DMS153 (cell line): ENCODE results near the gene KPNB1.
"Not testable (repeated sequence)": the region's sequence is repeated elsewhere in the genome, so short reads cannot be mapped to it uniquely, and the experiment has no call there.

Experiments
- DNase-seq: peaks from one replicate; lab custom pipeline; 2025; lab: John Stamatoyannopoulos, UW

Gene KPNB1

DNA sequence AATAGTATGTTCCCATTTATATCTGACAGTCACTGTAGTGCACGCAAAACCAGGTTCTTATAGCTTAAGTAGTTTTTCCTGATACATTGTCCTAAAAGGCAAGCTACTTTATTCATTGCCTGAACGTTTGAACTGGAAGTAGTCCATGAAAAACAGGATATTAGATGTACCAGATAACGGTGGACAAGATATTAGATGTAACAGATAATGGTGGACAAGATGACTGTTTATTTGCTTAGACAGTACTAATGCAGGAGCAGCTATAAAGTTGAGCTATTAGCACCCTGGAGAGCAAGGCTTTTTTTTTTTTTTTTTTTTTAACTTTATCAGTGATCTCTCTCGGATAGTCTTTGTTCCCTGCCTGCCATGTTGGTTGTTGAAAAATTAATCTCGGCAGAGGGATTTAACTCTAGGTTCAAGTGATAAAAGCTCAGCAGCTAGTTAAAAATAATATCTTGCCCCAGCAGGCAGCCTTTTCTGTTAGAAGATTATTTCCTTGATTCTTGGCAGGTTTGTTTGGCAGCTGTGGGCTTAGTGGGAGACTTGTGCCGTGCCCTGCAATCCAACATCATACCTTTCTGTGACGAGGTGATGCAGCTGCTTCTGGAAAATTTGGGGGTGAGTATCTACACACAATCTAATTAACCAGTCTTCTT is 26.9 kb downstream of the KPNB1 start:
- no peak for DNase-seq

DNA sequence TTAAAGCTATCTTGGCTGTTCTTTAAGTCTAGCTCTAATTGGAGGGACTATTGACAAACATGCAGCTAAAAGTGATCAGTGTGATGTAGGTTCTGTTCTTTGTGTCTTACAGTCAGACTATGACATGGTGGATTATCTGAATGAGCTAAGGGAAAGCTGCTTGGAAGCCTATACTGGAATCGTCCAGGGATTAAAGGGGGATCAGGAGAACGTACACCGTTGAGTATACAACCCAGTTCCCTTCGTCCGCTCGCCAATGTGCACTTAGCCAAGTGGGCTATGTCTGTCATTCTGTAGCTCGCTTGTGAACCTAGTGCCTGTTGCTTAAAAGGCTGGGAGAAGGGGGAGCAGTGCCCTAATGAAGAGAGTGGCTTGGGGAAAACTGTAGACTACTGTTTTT is 28.5 kb downstream of the KPNB1 start:
- DNase-seq = no peak

DNA sequence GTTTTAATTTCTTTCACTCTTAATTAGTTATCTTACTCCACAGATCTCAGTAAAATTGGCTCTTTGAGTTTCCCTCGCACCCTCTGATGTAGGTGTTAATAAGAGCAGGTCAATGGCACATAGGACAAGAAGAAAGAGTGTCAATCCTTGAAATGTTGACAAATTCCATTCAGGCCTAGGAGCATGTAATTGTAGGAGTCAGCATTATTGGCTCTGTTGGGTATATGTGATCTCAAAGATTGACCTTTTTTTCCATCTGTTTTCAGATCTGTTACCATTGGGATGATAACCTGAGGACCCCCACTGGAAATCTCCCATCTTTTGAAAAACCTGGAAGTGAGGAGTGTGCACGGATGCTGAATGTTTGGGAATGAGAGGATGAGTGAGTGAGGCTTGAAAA is 32.4 kb downstream of the KPNB1 start:
- DNase-seq = no peak

DNA sequence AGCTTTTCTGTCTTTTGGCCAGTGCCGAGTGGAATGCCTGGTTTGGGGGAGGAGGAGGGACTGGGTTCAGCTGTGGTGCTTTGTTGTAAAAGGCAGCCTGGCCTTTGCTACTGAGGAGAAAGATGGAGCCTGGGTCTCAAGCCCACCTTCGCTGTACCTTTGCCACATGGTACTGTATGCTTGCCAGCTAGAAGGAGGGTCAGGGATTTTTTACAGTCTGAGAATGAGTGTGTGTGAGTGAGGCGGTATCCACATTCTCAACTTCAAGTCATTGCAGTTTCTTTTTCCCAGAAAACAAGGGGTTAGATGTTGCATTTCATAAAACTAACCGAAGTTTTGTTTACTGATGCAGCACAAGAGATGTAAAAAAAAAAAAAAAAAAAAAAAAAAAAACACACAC is 33.0 kb downstream of the KPNB1 start:
- not testable (repeated sequence) for DNase-seq

DNA sequence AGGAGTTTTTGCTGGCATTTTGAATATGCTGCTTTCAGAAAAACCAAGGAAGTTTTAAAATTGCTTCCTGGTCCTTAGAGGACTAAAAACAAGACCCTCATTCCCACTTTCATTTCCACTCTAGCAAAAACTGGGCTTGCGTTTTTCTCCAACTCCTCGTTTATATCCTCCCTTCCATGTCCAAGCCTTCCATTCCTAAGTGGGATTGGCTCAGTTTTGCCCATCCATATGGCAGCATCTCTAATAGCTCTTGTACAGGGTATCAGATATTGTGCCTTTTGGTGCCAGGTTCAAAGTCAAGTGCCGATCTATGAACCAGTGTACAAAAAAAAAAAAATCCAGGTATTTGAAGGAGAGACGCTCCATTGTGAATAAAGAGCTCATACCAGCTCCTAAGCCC is 34.3 kb downstream of the KPNB1 start:
- no peak for DNase-seq

DNA sequence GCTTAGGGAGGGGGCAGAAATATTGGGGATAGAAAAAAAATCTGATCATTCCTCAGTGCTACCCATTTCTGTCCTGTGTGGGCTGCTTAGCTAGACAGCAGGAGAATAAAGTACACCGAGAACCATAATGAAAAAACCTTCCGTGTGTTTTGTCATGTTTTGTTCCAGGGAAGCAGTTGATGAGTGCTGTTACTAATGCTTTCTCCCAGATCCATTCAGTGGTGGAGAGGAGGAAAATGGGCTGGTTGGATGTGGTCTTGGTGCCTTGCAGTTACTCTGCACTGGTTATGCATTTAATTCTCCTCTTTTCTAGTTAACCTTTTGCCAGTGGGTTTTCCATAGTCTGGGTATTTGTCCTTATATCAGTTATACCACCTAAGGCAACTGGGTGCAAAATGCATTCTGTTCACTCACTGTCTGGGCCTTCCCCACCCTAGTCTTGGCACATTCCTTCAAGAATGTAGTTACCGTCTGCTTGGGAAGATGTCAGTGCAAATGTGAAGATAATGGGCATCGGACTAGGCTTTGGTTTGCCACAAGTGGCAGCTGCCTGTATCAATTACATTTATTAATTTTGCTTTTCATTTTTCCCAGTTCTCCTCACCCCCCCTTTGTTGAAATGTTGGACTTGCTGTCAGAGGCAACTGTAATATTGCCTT is 34.9 kb downstream of the KPNB1 start:
- no peak for DNase-seq

DNA sequence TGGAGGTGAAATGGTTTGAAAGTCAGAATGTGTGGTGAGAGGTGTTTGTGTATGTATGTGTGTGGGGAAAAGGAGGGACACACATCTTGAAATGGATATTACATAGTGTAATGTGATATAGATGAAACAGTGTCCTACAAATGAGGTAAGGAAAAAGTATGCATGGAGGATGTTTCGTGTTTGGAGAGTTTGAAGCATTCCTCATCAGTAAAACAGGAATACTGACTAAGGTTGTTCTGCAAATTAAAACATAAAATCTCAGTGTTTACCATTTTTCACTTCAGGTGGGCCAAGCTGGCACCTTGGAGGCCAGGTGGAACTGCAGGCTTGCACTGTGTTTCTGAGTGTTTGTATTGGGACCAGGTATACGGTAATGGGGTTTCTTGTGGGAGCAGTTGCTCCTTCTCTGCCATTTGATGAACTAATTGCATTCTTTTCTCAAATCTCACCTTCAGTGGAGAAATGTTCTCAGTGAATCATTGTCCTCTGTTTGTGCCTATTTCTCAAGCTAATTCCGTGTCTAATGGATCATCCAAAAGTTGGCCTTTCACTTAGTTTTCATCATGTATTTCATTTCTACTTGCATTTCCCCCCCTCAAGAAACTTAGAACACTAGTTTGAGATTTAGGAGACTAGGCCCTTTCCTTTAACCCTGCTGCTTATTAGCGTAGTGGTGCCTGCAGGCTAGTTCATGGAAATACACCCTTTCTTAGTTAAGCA is 36.0 kb downstream of the KPNB1 start:
- DNase-seq = no peak

DNA sequence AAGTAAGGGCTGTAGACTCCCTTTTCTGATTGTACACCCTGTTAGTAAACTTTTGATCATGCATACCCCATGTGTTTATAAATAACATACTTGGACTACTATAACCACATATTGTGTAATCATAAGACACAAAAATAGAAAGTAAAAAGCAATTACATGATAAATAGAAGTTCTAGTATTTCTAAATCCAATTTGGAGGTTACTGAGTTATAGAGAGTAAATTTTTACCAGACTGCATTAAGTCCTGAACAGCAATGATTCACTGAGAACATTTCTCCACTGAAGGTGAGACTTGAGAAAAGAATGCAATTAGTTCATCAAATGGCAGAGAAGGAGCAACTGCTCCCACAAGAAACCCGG is 36.5 kb downstream of the KPNB1 start:
- no peak for DNase-seq

DNA sequence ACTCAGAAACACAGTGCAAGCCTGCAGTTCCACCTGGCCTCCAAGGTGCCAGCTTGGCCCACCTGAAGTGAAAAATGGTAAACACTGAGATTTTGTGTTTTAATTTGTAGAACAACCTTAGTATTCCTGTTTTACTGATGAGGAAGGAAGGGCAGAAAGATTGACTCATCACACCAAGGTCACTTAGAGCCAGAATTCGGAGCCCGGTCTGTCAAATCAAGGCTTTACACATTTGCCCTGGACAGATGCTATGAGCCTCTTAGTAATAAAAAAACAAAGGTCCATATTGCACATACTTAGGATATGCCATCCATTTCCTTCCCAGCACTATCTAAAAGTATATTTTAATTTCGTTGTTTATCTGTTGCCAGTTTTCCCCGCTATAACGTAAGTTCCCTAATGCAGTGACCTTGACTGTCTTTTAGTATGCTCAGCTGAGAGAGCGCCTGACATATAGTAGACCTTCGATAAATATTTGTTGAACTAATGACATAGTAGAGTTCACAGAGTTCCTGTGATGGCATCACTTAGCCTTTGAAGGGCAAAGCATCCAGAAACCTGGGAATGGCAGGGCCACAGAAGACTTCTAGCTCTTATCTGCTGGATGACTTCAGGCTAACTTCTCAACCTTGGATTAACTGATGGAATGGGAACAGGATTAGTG is 37.1 kb downstream of the KPNB1 start:
- no peak for DNase-seq

DNA sequence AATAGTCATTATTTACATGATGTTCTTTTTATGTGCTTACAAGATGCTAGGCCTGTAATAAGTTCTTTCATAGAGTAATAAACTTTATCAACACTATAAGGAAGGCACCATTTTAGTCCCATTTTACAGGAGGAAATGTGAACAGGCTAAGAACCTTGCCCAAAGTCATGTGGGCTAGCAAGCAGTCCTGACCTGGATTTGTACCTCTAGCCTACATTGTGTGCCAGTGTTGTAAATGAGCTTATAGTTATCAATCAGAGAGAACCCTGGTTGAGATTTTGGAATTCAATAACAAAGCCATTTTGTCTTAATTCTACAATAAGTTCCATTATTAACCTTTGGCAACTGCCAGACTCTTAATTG is 37.6 kb downstream of the KPNB1 start:
- no peak for DNase-seq

DNA sequence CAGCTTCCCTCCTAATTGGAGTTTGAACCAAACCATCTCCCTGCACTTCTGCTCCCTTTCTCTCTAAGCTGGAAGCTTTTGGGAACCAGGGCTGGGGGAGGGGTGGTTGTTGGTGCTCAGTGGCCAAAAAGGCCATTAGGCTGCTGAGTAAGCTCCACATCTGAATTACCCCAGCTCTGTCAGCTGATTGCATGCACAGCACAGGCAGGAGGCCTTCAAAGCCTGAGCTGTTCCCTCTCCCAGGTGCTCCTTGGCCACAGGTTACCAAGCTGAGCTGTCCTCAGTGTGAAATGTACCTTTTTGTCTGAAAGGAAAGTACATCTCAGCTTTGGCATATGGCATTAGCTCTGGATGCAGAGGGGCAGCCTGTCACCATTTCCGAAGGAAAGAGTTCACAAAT is 38.0 kb downstream of the KPNB1 start:
- DNase-seq = no peak

DNA sequence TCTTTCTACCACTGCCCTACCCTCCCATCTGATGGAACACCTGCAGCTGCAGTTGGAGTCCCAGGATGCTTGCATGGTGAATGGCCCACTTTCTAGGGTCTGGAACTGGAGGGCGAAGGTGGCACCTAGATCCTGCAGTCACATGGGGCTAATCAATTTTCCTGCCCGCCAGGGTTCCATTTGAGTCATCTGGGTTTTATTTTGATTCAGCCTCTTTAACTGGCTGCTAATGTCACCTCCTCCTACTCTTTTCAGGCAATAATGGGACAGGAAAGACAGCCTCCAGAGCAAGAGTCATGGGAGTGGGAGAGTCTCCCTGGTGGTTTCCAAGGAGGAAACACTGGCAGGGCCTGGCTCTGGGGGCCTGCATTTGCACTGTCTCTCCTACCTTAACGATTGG is 40.4 kb downstream of the KPNB1 start:
- no peak for DNase-seq

DNA sequence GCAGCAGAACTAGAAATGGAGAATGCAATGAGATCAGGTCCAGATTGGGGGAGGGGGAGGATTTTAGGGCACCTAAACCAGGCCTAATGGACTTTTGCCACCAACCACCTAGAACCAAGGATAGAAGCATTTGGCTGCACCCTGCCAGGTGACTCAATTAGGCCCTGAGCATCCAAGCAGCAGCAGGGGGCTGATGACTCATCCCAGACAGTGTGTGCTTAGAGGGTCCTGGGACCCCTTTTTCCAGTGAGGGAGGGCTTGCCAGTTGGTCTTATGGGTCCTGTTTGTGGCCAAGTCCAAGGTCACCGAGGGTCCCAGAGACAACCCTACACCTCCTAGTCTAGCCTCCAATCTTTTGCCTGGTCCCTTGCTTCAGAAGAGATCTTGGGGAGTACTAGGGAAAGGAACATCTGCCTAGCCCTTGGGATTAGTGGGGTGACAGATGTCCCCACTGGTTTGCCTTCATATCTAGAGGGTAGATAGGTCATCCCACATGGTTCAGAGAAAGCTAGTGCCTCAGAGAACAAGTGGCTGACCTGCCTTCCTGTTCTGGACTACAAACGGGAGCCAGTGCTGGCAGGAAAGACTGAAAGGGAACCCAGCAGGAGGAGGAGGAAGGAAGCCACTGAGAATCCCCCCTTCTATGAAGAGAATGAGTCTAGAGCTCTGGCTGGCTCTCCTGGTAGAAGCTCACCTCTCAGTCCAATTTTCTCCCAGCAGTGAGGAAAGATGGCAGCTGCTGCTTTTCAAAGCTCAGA is 42.6 kb downstream of the KPNB1 start:
- DNase-seq = no peak

DNA sequence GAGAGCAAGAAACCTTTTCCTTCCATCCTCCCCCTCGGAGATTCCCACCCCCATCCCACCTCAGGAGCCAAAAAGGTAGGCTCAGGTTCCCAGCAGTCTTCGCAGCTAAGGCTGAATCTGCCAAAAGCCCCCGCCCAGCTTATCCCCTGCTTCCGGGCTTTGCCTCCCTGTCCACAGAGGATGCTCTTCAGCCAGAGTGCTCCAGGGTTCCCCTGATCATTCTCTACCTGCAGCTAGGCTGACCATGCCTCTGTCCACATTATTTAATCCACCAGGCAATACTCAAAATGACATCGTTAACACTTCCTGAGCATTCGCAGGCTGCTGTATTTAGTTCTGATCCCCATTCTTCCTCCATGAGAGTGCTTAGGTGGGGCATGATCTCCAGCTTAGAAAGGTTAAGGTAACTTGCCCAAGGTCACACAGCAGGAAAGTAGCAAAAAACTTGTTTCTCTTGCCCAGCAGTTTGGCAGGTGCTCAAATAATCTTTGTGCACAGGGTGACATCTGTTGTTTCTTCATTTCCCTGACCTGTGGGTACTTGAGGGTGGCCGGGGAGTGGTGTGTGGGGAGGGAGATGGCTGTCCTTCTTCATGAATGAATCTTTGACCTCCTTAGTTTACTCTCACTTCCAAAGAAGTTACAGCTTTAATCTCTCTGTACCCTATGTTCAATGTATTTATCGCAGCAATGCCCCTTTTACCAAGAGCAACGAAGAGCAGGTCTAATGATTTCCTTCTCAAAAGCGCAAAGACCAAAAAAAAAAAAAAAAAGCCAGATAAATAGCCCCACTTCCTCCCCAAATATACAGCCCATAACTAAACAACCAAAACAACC is 43.4 kb downstream of the KPNB1 start:
- DNase-seq = no peak

DNA sequence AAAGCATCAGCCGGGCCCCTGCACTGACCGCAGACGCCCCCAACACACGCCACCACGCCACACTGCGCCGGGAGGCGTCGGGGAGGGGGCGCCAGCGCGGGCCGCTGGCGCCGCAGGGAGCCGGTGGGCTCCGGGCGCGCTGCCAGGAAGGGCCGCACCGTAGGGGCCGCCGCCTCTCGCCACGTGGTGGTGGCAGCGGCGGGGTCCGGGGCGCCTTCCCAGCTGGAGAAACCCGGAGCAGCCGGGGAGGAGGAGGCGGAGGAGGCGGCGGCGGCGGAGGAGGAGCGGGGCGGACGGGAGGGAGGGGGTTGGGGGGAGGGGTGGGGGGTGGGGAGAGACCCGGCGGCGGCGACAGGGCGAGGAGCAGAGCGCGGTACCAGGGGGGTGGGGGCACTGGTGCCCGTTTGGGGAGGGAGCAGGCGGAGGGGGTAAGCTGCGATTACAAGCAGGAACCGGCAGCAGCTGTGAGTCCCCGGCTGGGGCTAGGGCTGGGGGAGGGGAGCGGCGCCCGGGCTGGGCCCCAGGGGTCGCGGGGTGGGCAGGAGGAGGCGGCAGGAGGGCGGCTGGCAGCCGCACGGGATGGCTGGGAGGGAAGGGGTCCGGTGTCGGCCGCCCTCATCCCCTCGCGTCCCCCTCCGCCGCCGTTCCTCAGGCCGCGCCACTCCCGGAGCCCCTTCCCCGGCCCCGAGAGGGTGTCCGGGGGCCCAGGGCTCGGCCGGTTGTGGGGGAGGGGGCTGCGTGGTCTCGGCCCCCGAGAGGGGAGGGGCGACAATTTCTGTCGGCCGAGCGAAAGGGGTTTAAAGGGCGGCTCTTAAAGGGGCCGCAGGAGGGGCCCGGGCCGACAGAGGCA is 44.2 kb downstream of the KPNB1 start, which contains the start of gene TBKBP1:
Gene TBKBP1, plus strand, starts transcription at position 431 of the 850 bp plus-strand sequence. CDS start 1,952 bp downstream, outside the sequence.
- no peak for DNase-seq

DNA sequence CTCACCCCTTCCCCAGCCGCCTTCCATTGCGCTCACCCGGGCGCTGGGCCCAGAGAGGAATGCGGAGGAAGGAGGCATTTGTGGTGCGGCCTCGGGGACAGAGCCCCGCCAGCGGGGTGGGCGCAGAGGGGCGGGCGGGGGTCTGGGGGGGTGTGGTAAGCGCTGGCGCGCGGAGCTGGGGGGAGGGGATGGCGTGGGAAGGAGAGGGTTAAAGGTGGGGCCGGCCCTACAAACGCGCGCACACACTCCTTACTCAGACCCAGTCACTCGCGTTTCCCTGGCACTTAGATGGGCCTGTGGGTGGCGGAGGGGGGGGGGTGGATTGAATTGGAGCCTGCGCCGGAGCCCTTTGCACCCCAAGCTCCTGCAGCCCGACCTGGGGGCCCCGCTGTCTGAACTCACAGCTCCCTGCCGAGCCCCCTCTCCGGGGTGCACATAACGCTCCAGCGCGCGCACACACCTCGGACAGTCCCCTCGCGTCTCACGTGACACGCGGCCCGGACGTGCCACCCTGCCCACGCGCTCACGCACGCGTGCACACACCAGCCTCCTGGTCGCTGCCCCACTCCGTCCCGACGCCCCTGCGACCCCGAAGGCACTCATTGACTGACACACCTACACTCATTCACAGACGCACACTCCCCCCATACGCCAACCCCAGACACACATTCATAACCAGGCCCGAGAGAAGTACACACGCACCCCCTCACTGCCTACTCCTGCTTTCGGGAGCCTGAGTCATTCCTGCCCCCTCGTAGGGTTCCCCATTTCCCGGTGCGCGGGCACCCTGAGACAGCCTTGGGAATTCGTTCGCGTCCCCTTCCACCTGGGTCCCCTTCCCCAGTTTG is 45.1 kb downstream of the KPNB1 start:
- no peak for DNase-seq

DNA sequence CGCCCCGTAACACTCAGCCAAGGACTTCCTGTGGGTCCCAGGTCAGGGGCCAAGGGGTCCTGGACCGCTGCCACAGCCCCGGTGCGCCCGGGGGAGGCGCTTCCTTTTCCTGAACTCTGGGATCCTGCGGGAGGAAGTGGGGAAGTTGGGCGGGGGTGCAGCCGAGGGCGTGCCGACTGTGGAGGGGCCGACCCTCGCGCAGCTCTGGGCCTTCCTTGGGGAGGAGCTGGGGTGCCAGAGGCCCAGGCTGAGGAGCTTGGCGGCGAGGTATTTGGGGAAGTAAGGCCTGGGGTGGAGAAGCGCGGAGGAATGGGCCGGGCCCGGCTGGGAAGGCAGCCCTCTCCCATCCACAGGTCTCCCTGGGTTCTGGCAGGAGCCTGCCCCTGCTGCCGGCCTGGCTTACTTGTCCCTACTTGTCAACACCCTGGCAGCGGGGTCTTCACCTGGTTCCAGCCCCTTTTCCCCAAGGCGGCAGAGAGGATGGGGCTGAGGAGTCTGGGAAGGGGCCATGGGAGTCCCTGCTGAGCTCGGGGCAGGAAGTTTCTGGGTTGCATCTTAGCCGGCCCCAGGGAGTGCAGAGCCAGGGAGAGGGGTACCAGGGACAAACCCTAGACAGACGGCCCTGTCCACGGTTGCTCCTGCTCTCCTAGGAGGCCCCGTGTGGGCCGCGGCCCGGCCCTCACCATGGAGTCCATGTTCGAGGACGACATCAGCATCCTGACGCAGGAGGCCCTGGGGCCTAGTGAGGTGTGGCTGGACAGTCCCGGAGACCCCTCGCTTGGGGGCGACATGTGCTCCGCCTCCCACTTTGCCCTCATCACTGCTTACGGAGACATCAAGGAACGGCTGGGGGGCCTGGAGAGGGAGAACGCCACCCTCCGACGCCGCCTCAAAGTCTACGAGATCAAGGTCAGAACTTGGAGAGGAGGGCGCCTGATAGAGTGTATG is 46.0 kb downstream of the KPNB1 start:
- DNase-seq = no peak
